ENCODE data around the gene AP2A2. TPM values are rescaled to one million over a fixed set of nuclear protein-coding genes. Genes with fewer than 3 reads are reported as not detected.

The AP2A2 gene
- total RNA-seq, 1 donor from 2014 or later, result 9.5 TPM

GRCh38 chr11:965206-965775 lies 39.6 kb downstream of the AP2A2 start:
- DNase-seq (ENCODE audit: low read depth) (no peak), FAIRE-seq (no peak)
- Histone ChIP-seq H3K36me3 (ENCODE audit: control insufficient read depth, insufficient read depth, low read length) (peaks cover 8% of the 10 kb centered on the region), H3K4me3 (ENCODE audit: low read depth, low read length) (no peak overlapping the region), H3K27me3 (ENCODE audit: control insufficient read depth, insufficient read depth, low read length) (no peaks in the 10 kb centered on the region)
- no peak for TF ChIP-seq CTCF (IDR thresholded peaks at IDR 0.05; ENCODE audit: insufficient read depth, low read length, severe bottlenecking)

GRCh38 chr11:967995-968751 lies 42.5 kb downstream of the AP2A2 start:
- DNase-seq (ENCODE audit: low read depth) (no peak), FAIRE-seq (no peak)
- peaks cover 16% of the 10 kb centered on the region for H3K36me3 ChIP-seq (ENCODE audit: control insufficient read depth, insufficient read depth, low read length)
- H3K27me3 ChIP-seq (ENCODE audit: control insufficient read depth, insufficient read depth, low read length), result no peaks in the 10 kb centered on the region
- no peak overlapping the region for H3K4me3 ChIP-seq (ENCODE audit: low read depth, low read length)
- TF ChIP-seq CTCF (IDR thresholded peaks at IDR 0.05; ENCODE audit: insufficient read depth, low read length, severe bottlenecking), result no peak

- FAIRE-seq (no peak), DNase-seq (ENCODE audit: low read depth) (no peak)
- no peak for TF ChIP-seq CTCF (IDR thresholded peaks at IDR 0.05; ENCODE audit: insufficient read depth, low read length, severe bottlenecking)
- no peak overlapping the region for H3K4me3 ChIP-seq (ENCODE audit: low read depth, low read length)
- peaks cover 18% of the 10 kb centered on the region for H3K36me3 ChIP-seq (ENCODE audit: control insufficient read depth, insufficient read depth, low read length)
- no peaks in the 10 kb centered on the region for H3K27me3 ChIP-seq (ENCODE audit: control insufficient read depth, insufficient read depth, low read length)
Measured at GRCh38 chr11:968822-969221, 43.2 kb downstream of the AP2A2 start.

- DNase-seq (ENCODE audit: low read depth) (no peak), FAIRE-seq (no peak)
- H3K36me3 ChIP-seq (ENCODE audit: control insufficient read depth, insufficient read depth, low read length), result peaks cover 18% of the 10 kb centered on the region
- no peak for TF ChIP-seq CTCF (IDR thresholded peaks at IDR 0.05; ENCODE audit: insufficient read depth, low read length, severe bottlenecking)
- no peaks in the 10 kb centered on the region for H3K27me3 ChIP-seq (ENCODE audit: control insufficient read depth, insufficient read depth, low read length)
- no peak overlapping the region for H3K4me3 ChIP-seq (ENCODE audit: low read depth, low read length)
Measured at GRCh38 chr11:969651-970205, 44.1 kb downstream of the AP2A2 start.

GRCh38 chr11:970319-970871 lies 44.7 kb downstream of the AP2A2 start:
- Histone ChIP-seq H3K36me3 (ENCODE audit: control insufficient read depth, insufficient read depth, low read length) (peaks cover 21% of the 10 kb centered on the region), H3K4me3 (ENCODE audit: low read depth, low read length) (no peak overlapping the region), H3K27me3 (ENCODE audit: control insufficient read depth, insufficient read depth, low read length) (no peaks in the 10 kb centered on the region)
- DNase-seq (ENCODE audit: low read depth), result no peak
- no peak for FAIRE-seq
- TF ChIP-seq CTCF (IDR thresholded peaks at IDR 0.05; ENCODE audit: insufficient read depth, low read length, severe bottlenecking), result no peak

All from bronchial epithelial cell (primary cell).